ENCODE results near the gene ARHGEF10L. TPM values are rescaled to one million over a fixed set of nuclear protein-coding genes. Genes with fewer than 3 reads are reported as not detected.
"Not testable (repeated sequence)": the region's sequence is repeated elsewhere in the genome, so short reads cannot be mapped to it uniquely, and the experiment has no call there.

The ARHGEF10L gene
- total RNA-seq, 1 donor from 2014 or later: 27.8 TPM

DNA sequence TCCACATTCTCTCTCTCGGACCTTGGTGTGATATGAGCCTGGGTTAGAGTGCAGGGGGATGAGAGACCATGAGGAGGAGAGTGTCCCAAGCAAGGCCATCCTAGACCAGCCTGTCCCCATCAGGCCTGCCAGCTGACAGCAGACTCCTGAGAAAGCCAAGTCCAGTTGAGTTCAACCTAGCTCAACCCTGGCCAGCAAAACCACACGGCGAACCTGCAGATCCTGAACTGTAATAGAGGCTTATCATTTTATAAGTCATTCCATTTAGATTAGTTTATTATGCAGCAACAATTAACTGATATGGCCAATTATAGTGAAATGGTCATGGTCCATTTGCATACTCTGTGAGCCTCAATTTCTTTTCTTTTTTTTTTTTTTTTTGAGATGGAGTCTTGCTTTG is 36.4 kb upstream of the ARHGEF10L start:
- TF ChIP-seq, protein P1, sequence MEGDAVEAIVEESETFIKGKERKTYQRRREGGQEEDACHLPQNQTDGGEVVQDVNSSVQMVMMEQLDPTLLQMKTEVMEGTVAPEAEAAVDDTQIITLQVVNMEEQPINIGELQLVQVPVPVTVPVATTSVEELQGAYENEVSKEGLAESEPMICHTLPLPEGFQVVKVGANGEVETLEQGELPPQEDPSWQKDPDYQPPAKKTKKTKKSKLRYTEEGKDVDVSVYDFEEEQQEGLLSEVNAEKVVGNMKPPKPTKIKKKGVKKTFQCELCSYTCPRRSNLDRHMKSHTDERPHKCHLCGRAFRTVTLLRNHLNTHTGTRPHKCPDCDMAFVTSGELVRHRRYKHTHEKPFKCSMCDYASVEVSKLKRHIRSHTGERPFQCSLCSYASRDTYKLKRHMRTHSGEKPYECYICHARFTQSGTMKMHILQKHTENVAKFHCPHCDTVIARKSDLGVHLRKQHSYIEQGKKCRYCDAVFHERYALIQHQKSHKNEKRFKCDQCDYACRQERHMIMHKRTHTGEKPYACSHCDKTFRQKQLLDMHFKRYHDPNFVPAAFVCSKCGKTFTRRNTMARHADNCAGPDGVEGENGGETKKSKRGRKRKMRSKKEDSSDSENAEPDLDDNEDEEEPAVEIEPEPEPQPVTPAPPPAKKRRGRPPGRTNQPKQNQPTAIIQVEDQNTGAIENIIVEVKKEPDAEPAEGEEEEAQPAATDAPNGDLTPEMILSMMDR (conservative IDR thresholded peaks at IDR 0.05; ENCODE audit: low read depth, low read length): no peak
- H3K4me3 ChIP-seq (ENCODE audit: low read depth, low read length): no peak overlapping the region
- no peak for DNase-seq (ENCODE audit: low read depth)

DNA sequence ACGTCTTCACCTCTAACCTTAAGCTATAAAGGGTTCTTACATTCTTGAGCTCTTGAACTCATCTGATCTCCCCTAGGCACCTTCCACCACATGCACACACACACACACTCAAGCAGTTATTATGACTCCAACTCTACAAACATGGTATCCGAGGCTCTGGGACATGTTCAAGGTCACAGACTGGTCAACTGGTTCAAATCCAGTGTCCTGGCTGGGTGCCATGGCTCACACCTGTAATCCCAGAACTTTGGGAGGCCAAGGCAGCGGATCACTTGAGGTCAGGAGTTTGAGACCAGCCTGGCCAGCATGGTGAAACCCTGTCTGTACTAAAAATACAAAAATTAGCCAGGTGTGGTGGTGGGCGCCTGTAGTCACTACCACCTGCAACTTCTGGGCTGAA is 32.3 kb upstream of the ARHGEF10L start:
- not testable (repeated sequence) for DNase-seq (ENCODE audit: low read depth); H3K4me3 ChIP-seq (ENCODE audit: low read depth, low read length)

DNA sequence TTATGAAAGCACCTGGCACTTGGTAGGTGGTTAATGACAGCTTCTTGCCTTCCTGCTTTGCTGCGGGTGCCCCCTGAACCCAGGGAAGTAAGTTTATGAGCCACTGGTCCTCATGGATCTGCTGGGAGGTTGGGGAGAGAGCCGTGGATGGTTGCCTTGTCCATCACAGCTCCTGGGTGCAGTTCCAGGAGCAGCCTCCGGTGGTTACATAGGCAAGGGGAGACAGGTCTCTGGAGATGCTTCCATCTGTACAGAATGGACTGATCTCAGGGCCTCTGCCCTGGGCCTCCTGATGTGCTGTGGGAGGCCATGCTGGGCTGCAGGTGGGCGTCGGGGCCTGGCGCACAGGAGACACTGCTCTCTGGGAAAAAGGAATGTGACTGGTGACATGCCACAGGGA is 31.6 kb upstream of the ARHGEF10L start:
- TF ChIP-seq, protein P1 (conservative IDR thresholded peaks at IDR 0.05; ENCODE audit: low read depth, low read length): peak; percentile 31
- no peak for DNase-seq (ENCODE audit: low read depth)
- H3K4me3 ChIP-seq (ENCODE audit: low read depth, low read length): no peak overlapping the region

GRCh38 chr1:17509363-17509762 is 30.1 kb upstream of the ARHGEF10L start:
- TF ChIP-seq, protein P1 (conservative IDR thresholded peaks at IDR 0.05; ENCODE audit: low read depth, low read length): no peak
- H3K4me3 ChIP-seq (ENCODE audit: low read depth, low read length): no peak overlapping the region

GRCh38 chr1:17510138-17510537 is 29.4 kb upstream of the ARHGEF10L start:
- no peak for DNase-seq (ENCODE audit: low read depth)
- no peak overlapping the region for H3K4me3 ChIP-seq (ENCODE audit: low read depth, low read length)
- TF ChIP-seq, protein P1 (conservative IDR thresholded peaks at IDR 0.05; ENCODE audit: low read depth, low read length): no peak

More at GRCh38 chr1:17509363-17509762, 30.1 kb upstream of the ARHGEF10L start:
- DNase-seq (ENCODE audit: low read depth): no peak

DNA sequence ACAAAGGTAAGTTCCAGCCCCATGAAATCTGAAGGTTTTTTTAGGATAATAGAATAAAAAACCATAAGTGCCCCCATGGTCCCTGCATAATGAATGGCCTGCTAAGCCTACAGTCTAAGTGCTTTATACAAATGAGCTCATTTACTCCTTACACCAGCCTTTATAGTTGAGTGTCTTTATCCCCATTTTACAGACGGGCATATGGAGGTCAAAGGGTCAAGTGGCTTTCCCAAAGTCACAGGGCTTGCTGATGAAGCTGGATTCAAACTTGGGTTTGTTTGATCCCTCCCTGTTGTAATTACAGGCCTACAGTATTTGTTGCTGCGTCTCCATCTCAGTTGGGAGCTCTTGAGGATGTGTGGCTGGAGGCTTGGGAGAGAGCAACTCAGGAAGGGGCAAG is 28.3 kb upstream of the ARHGEF10L start:
- H3K4me3 ChIP-seq (ENCODE audit: low read depth, low read length): no peak overlapping the region
- no peak for DNase-seq (ENCODE audit: low read depth)
- TF ChIP-seq, protein P1 (conservative IDR thresholded peaks at IDR 0.05; ENCODE audit: low read depth, low read length): no peak

- no peak overlapping the region for H3K4me3 ChIP-seq (ENCODE audit: low read depth, low read length)
- no peak for DNase-seq (ENCODE audit: low read depth)
- TF ChIP-seq, protein P1 (conservative IDR thresholded peaks at IDR 0.05; ENCODE audit: low read depth, low read length): no peak
Observed at GRCh38 chr1:17513131-17513530, 26.4 kb upstream of the ARHGEF10L start.

Data from epithelial cell of proximal tubule (primary cell).